GM12874 (cell line): ENCODE data around the gene SERPINB7.

Experiments used
- CTCF ChIP-seq: IDR thresholded peaks from 2 replicates; pipeline ENCODE4 v1.5.1; 2011; ENCODE audit warnings: low read depth, mild to moderate bottlenecking, control low read depth, low read length, moderate library complexity; ENCODE audit not compliant: insufficient read depth

Gene SERPINB7

DNA sequence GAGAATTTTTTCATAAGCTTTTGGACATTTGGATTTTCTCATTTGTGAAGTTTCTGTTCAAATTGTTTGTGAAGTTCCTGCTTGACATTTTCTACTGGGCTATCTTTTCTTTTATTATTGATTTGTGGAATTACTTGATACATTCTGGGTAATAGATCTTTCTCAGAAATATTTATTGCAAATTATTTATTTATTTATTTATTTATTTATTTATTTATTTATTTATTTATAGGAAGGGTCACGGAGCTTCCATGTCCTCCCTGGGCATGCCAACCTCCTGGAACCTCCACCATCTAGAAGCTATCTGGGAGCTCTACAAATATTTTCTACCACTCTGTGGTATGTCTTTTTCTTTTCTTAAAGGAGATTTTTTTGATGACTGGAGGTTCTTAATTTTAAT, 25.7 kb upstream of the SERPINB7 start:
- no peak for TF ChIP-seq CTCF

DNA sequence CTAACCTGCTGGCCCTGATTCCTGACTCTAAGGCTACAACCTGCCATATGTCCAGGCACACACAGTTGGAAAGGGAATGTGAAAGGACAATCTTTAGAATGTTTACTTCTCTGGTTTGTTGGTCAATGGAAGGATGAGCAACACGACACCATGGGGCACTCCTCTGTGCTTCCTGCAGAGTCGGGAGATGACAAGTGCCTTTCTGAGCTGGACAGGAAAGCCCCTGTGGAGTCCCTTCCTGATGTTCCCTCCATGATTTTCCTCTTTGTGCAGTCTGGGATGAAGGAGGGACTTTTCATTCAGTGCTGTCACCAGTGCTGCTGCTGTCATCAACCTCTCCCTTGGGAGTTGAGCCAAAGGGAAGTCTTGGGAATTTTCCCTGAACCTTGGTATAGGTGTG, 22.6 kb upstream of the SERPINB7 start:
- no peak for TF ChIP-seq CTCF

GRCh38 chr18:63753676-63754075, 21.5 kb upstream of the SERPINB7 start:
- TF ChIP-seq CTCF = no peak

- TF ChIP-seq CTCF = no peak
Measured at GRCh38 chr18:63757541-63757940, 17.7 kb upstream of the SERPINB7 start.

DNA sequence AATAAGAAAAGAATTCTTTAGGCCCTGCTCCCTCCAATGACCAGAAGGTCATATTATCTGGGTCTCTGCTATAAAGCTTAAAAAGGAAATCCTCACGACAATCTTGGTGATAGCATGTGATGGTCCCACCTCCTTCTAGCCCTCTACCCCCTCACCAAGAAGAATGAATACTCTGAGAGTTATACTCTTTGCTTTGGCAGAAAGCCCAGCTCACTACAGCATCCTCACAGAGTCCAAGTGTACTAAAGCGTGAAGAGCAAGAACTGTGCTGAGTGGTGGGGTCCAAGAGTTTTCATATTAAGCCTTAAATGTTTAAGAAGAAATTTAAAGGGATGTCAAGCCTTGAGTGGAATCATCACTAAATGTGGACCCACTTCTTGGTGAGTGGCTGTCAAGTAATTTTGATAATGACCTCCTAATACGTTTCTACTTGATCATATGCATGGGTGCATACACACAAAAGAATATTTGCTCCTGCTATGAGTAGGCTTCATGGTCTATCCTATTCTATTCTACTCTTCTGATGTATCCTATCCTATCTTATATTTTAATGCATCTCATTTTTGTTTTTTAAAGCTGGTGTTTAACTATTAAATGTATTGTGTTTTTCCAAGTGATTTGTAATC, 16.5 kb upstream of the SERPINB7 start:
- no peak for TF ChIP-seq CTCF

GRCh38 chr18:63762518-63762917, 12.7 kb upstream of the SERPINB7 start:
- no peak for TF ChIP-seq CTCF

DNA sequence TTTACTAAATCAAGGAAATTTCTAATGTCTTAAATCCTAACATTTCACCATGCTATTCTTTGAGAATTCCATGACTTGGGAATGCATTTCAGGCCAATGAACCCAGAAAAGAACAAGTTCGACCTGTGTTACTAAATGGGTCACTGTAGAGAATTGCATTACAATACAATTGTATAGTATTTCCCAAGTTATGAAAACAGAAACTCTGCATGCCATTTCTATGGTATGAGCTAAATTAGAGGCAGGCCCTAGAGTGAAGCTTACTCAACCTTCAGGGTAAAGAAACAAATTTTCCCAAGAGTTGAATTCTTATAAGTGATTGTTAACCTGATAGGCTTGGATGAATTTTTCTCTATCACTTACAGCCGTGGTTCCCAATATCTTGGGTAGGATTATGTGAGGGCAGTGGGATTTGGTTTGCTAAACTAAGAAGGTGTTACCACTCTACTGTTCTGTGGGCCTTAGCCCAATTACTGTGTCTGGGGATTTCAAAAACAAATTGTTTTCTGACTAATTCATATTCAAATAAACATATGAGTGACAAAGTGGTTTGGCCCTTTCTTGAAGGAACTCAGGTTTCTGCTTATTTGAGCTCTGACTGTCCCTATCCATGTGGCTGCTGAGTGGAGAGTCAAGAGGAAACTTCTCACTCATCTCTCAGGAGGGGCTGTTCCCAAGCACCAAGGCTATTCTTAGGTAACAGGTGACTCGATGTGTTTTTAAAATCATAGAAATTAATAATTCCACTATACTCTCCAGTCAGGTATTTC, 11.2 kb upstream of the SERPINB7 start:
- TF ChIP-seq CTCF = no peak
